SU-DHL-6 (cell line): ENCODE data around the gene CAPN14.

Source experiments
- H2AFZ ChIP-seq: fragments of 200-600 bp; sonication (generic); 2 replicates; pipeline ENCODE4 v1.6.1; 2014; ENCODE audit warnings: low read depth, mild to moderate bottlenecking, moderate library complexity, mixed read lengths, antibody characterized with exemption, low read length; ENCODE audit not compliant: severe bottlenecking
- H3F3A ChIP-seq: fragments of 200-600 bp; shearing (Covaris generic); 2 replicates; pipeline ENCODE4 v1.6.0; 2016; ENCODE audit warnings: antibody characterized with exemption, mild to moderate bottlenecking; ENCODE audit not compliant: insufficient read depth
- H3K27ac ChIP-seq: fragments of 200-600 bp; sonication (generic); 2 replicates; pipeline ENCODE4 v1.5.1; 2016; ENCODE audit warnings: low read depth, mild to moderate bottlenecking, low read length, moderate library complexity, mixed read lengths
- H3K27me3 ChIP-seq: fragments of 200-600 bp; sonication (generic), shearing (Covaris generic); 2 replicates; pipeline ENCODE4 v1.6.0; 2014; ENCODE audit warnings: mild to moderate bottlenecking, low read length
- H3K36me3 ChIP-seq: fragments of 200-600 bp; sonication (generic); 2 replicates; pipeline ENCODE4 v1.6.1; 2014; ENCODE audit warnings: mild to moderate bottlenecking, low read length, mixed read lengths
- H3K4me2 ChIP-seq: fragments of 300-600, 200-600 bp; shearing (Covaris generic), sonication (generic); 2 replicates; pipeline ENCODE4 v1.6.0; 2014; ENCODE audit warnings: low read length, low read depth, mild to moderate bottlenecking; ENCODE audit not compliant: poor library complexity, severe bottlenecking
- H3K4me3 ChIP-seq: fragments of 200-600 bp; sonication (generic); 2 replicates; pipeline ENCODE4 v1.5.1; 2014; ENCODE audit warnings: antibody characterized with exemption, low read length, mild to moderate bottlenecking, mixed read lengths; ENCODE audit not compliant: insufficient read depth, poor library complexity, severe bottlenecking
- H3K79me2 ChIP-seq: fragments of 200-600 bp; sonication (generic); 2 replicates; pipeline ENCODE4 v1.6.1; 2014; ENCODE audit warnings: mild to moderate bottlenecking, low read length, moderate library complexity; ENCODE audit not compliant: insufficient read depth
- H3K9ac ChIP-seq: fragments of 200-600 bp; sonication (generic); 2 replicates; pipeline ENCODE4 v1.7.0; 2014; ENCODE audit warnings: mild to moderate bottlenecking, low read length
- H3K9me2 ChIP-seq: fragments of 200-600 bp; sonication (generic); replicated peaks from 2 replicates; pipeline ENCODE4 v1.6.1; 2014; ENCODE audit warnings: low read length; ENCODE audit not compliant: insufficient read depth
- H3K9me3 ChIP-seq: fragments of 200-600 bp; sonication (generic); 2 replicates; pipeline ENCODE4 v1.6.1; 2014; ENCODE audit warnings: low read length, mixed read lengths; ENCODE audit not compliant: insufficient read depth
- H4K20me1 ChIP-seq: fragments of 200-600 bp; sonication (generic); 2 replicates; pipeline ENCODE4 v1.6.1; 2014; ENCODE audit warnings: low read depth, mild to moderate bottlenecking, antibody characterized with exemption, low read length, moderate library complexity, mixed read lengths
- EZH2phosphoT487 ChIP-seq: fragments of 200-600 bp; sonication (generic), shearing (Covaris generic); conservative IDR thresholded peaks from 2 replicates; pipeline ENCODE4 v1.6.1; 2018; ENCODE audit warnings: mild to moderate bottlenecking, antibody characterized with exemption, low read length, moderate library complexity, mixed read lengths
- TF ChIP-seq, protein P1 (sequence below): fragments of 200-600 bp; sonication (generic); IDR thresholded peaks from one replicate; pipeline ENCODE4 v1.5.1; 2017; ENCODE audit warnings: antibody characterized with exemption, mild to moderate bottlenecking, low read length, moderate library complexity; ENCODE audit not compliant: insufficient read depth, poor library complexity, severe bottlenecking

Gene CAPN14

GRCh38 chr2:31258351-31258750 is 41.0 kb upstream of the CAPN14 start:
- Histone ChIP-seq H3K9ac (no peak overlapping the region), H3K9me2 (no peaks in the 10 kb centered on the region), H3K79me2 (no peaks in the 10 kb centered on the region), H3K4me2 (no peak overlapping the region), H3K4me3 (no peak overlapping the region), H3K9me3 (no peaks in the 10 kb centered on the region), H3K36me3 (no peaks in the 10 kb centered on the region), H3K27me3 (no peaks in the 10 kb centered on the region), H2AFZ (no peak overlapping the region), H3F3A (no peaks in the 10 kb centered on the region), H3K27ac (no peak overlapping the region), H4K20me1 (no peaks in the 10 kb centered on the region)
- TF ChIP-seq, protein P1, sequence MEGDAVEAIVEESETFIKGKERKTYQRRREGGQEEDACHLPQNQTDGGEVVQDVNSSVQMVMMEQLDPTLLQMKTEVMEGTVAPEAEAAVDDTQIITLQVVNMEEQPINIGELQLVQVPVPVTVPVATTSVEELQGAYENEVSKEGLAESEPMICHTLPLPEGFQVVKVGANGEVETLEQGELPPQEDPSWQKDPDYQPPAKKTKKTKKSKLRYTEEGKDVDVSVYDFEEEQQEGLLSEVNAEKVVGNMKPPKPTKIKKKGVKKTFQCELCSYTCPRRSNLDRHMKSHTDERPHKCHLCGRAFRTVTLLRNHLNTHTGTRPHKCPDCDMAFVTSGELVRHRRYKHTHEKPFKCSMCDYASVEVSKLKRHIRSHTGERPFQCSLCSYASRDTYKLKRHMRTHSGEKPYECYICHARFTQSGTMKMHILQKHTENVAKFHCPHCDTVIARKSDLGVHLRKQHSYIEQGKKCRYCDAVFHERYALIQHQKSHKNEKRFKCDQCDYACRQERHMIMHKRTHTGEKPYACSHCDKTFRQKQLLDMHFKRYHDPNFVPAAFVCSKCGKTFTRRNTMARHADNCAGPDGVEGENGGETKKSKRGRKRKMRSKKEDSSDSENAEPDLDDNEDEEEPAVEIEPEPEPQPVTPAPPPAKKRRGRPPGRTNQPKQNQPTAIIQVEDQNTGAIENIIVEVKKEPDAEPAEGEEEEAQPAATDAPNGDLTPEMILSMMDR = no peak

DNA sequence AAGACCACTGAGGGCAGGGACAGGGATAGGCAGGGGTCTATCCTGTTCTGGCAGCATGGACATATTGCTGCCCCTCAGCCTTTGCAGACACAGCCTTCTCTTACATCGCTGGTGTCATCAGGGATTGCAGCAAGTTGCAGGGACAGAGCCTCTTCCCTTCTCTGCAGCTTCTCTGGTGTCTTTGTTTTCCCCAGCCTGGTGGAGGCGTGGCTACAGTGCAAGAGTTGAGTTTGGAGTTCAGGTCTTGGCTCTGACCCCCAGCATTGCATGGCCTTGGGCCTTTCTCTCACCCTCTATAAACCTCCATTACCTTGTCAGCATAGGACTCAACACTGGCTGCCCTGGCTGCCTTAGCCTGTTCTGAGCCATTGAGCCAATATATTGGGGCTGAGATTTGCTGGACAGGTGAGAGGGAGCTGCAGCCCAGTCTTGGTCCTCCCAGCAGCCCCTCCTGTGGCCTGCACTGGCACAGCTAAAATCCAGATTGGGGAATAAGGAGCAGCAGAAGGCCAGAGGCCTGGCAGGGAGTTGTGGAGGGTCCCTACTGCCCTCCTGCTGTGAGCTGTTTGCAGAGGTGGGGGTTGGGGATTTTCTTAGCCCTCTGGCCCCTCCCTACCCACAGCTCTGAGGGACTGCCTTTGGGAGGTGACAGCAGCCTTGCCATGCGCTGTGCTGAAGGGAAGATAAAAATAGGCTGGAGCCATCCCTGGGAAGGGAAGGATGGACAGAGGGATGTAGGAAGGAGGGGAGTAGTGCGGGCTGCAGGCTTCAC is 39.5 kb upstream of the CAPN14 start:
- Histone ChIP-seq H4K20me1 (no peaks in the 10 kb centered on the region), H3K4me2 (no peak overlapping the region), H3K9me2 (no peaks in the 10 kb centered on the region), H3K27me3 (no peaks in the 10 kb centered on the region), H3K9me3 (no peaks in the 10 kb centered on the region), H3F3A (no peaks in the 10 kb centered on the region), H3K36me3 (no peaks in the 10 kb centered on the region), H3K79me2 (no peaks in the 10 kb centered on the region), H3K4me3 (no peak overlapping the region), H3K9ac (no peak overlapping the region), H2AFZ (no peak overlapping the region), H3K27ac (peak overlapping the region; percentile 65)
- TF ChIP-seq, protein P1 = no peak
- TF ChIP-seq EZH2phosphoT487 = no peak

DNA sequence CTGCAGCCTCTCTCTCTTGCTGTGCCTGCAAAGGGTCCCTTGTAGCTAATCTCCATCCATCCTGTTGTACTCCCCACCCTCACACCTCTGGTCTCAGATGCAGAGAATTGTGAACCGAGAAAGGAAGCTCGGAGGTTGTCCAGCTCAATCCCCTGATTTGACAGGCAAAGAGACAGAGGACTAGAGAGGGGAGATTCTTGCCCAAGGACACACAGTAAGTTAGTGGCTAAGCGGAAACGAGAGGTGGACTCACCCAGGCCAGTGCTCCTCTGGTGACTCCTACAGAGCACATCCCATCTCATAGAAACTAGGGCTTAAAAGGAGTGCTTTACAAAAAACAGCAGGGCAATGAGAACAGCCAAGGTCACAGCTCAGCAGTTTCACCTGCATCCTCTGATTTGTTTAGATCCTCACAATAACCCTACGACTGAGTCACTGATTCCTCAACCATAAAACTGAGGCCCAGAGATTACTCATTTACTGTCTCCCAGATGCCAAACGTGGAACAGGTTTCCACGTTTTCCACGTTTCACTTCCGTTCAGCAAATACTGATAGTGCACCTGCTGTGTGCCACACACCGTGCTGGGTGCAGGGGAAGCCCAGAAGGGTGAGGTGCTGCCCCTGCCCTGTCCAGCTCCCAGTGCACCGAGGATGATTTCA is 38.7 kb upstream of the CAPN14 start:
- H3K27me3 ChIP-seq = no peaks in the 10 kb centered on the region
- H2AFZ ChIP-seq = no peak overlapping the region
- H3K9ac ChIP-seq = peak overlapping the region; percentile 20; the same call in 1 of the 2 replicates
- no peak overlapping the region for H3K4me3 ChIP-seq
- no peaks in the 10 kb centered on the region for H3K36me3 ChIP-seq
- no peaks in the 10 kb centered on the region for H3F3A ChIP-seq
- TF ChIP-seq, protein P1 = no peak
- no peak for TF ChIP-seq EZH2phosphoT487
- peak overlapping the region; percentile 65 for H3K27ac ChIP-seq
- H3K4me2 ChIP-seq = no peak overlapping the region
- H4K20me1 ChIP-seq = no peaks in the 10 kb centered on the region
- no peaks in the 10 kb centered on the region for H3K79me2 ChIP-seq
- H3K9me2 ChIP-seq = no peaks in the 10 kb centered on the region
- H3K9me3 ChIP-seq = no peaks in the 10 kb centered on the region
